Measurements from ENCODE around the gene TLE1. TPM values are rescaled to one million over a fixed set of nuclear protein-coding genes. Genes with fewer than 3 reads are reported as not detected.

TLE1 gene
- total RNA-seq, 1 experiment from 2014 or later = 21.9 TPM

- CTCF ChIA-PET = interaction anchor here (1.2 to 1.5 kb wide), 3 partner anchors 20 to 1999 kb away, joined by 3 to 6 read pairs (median 5); no protein-coding TSS in a partner anchor
- peaks cover 2% of the 10 kb centered on the region for H3K4me1 Mint-ChIP-seq (ENCODE audit: insufficient read depth, unreplicated experiment)
Measured at GRCh38 chr9:81621118-81621517, 68.2 kb downstream of the TLE1 start.

GRCh38 chr9:81620002-81620390 lies 69.4 kb downstream of the TLE1 start:
- Mint-ChIP-seq H3K27ac (ENCODE audit: low read depth, unreplicated experiment) (no peak overlapping the region), H3K27me3 (ENCODE audit: insufficient read depth, unreplicated experiment) (no peaks in the 10 kb centered on the region), H3K36me3 (ENCODE audit: insufficient read depth, unreplicated experiment) (peaks cover 31% of the 10 kb centered on the region), H3K4me3 (ENCODE audit: unreplicated experiment) (no peak overlapping the region), H3K4me1 (ENCODE audit: insufficient read depth, unreplicated experiment) (no peaks in the 10 kb centered on the region), H3K9me3 (ENCODE audit: unreplicated experiment) (no peaks in the 10 kb centered on the region)
- intact Hi-C loops (cut with micrococcal nuclease) = no loop called here
- no TSS peak for BruUV-seq (replicated peaks)
- CTCF ChIA-PET = interaction anchor here (0.7 kb wide), 1 partner anchor 18 kb away, joined by 4 read pairs; no protein-coding TSS in a partner anchor
- DNase-seq (ENCODE audit: unreplicated experiment) = no peak
- POLR2A ChIA-PET = no interaction called here
- TF ChIP-seq CTCF (IDR thresholded peaks at IDR 0.05; ENCODE audit: unreplicated experiment) = no peak

More at GRCh38 chr9:81621118-81621517, 68.2 kb downstream of the TLE1 start:
- intact Hi-C loops (cut with micrococcal nuclease) = no loop called here
- Mint-ChIP-seq H3K27me3 (ENCODE audit: insufficient read depth, unreplicated experiment) (no peaks in the 10 kb centered on the region), H3K4me3 (ENCODE audit: unreplicated experiment) (no peak overlapping the region), H3K36me3 (ENCODE audit: insufficient read depth, unreplicated experiment) (peaks cover 23% of the 10 kb centered on the region), H3K9me3 (ENCODE audit: unreplicated experiment) (no peaks in the 10 kb centered on the region), H3K27ac (ENCODE audit: low read depth, unreplicated experiment) (no peak overlapping the region)
- POLR2A ChIA-PET = no interaction called here
- no peak for DNase-seq (ENCODE audit: unreplicated experiment)
- BruUV-seq (replicated peaks) = no TSS peak
- TF ChIP-seq CTCF (IDR thresholded peaks at IDR 0.05; ENCODE audit: unreplicated experiment) = no peak

- POLR2A ChIA-PET = no interaction called here
- Mint-ChIP-seq H3K9me3 (ENCODE audit: unreplicated experiment) (no peaks in the 10 kb centered on the region), H3K36me3 (ENCODE audit: insufficient read depth, unreplicated experiment) (peaks cover 36% of the 10 kb centered on the region), H3K4me3 (ENCODE audit: unreplicated experiment) (no peak overlapping the region), H3K27ac (ENCODE audit: low read depth, unreplicated experiment) (no peak overlapping the region), H3K4me1 (ENCODE audit: insufficient read depth, unreplicated experiment) (no peaks in the 10 kb centered on the region), H3K27me3 (ENCODE audit: insufficient read depth, unreplicated experiment) (no peaks in the 10 kb centered on the region)
- intact Hi-C loops (cut with micrococcal nuclease) = no loop called here
- CTCF ChIA-PET = interaction anchor here (0.7 kb wide), 1 partner anchor 19 kb away, joined by 4 read pairs; no protein-coding TSS in a partner anchor
- no peak for TF ChIP-seq CTCF (IDR thresholded peaks at IDR 0.05; ENCODE audit: unreplicated experiment)
- DNase-seq (ENCODE audit: unreplicated experiment) = no peak
- no TSS peak for BruUV-seq (replicated peaks)
Measured at GRCh38 chr9:81619353-81620001, 69.9 kb downstream of the TLE1 start.

GRCh38 chr9:81618923-81619322 lies 70.4 kb downstream of the TLE1 start:
- H3K4me3 Mint-ChIP-seq (ENCODE audit: unreplicated experiment) = no peak overlapping the region
- H3K27ac Mint-ChIP-seq (ENCODE audit: low read depth, unreplicated experiment) = no peak overlapping the region
- no TSS peak for BruUV-seq (replicated peaks)
- no peaks in the 10 kb centered on the region for H3K9me3 Mint-ChIP-seq (ENCODE audit: unreplicated experiment)
- no peaks in the 10 kb centered on the region for H3K27me3 Mint-ChIP-seq (ENCODE audit: insufficient read depth, unreplicated experiment)
- DNase-seq (ENCODE audit: unreplicated experiment) = no peak
- intact Hi-C loops (cut with micrococcal nuclease) = no loop called here
- H3K36me3 Mint-ChIP-seq (ENCODE audit: insufficient read depth, unreplicated experiment) = peaks cover 41% of the 10 kb centered on the region
- CTCF ChIA-PET = no interaction called here
- POLR2A ChIA-PET = no interaction called here
- no peaks in the 10 kb centered on the region for H3K4me1 Mint-ChIP-seq (ENCODE audit: insufficient read depth, unreplicated experiment)
- TF ChIP-seq CTCF (IDR thresholded peaks at IDR 0.05; ENCODE audit: unreplicated experiment) = no peak

All from MCF 10A (cell line).